AG10803 (cell line): Measurements from ENCODE around the gene SH3BP2.

ENCODE experiments used
- DNase-seq: peaks from one replicate; pipeline ENCODE4 v3.0.0; 2010; ENCODE audit warnings: low read depth
- H3K4me3 ChIP-seq: 2 replicates; pipeline ENCODE4 v1.5.1; 2011; ENCODE audit warnings: mild to moderate bottlenecking, low read length, control low read depth
- TF ChIP-seq, protein P1 (sequence below): conservative IDR thresholded peaks from 2 replicates; pipeline ENCODE4 v1.5.1; 2011; ENCODE audit warnings: mild to moderate bottlenecking, low read length, control low read depth, inconsistent platforms

The SH3BP2 gene

GRCh38 chr4:2834001-2834921, 41.4 kb downstream of the SH3BP2 start:
- TF ChIP-seq, protein P1, sequence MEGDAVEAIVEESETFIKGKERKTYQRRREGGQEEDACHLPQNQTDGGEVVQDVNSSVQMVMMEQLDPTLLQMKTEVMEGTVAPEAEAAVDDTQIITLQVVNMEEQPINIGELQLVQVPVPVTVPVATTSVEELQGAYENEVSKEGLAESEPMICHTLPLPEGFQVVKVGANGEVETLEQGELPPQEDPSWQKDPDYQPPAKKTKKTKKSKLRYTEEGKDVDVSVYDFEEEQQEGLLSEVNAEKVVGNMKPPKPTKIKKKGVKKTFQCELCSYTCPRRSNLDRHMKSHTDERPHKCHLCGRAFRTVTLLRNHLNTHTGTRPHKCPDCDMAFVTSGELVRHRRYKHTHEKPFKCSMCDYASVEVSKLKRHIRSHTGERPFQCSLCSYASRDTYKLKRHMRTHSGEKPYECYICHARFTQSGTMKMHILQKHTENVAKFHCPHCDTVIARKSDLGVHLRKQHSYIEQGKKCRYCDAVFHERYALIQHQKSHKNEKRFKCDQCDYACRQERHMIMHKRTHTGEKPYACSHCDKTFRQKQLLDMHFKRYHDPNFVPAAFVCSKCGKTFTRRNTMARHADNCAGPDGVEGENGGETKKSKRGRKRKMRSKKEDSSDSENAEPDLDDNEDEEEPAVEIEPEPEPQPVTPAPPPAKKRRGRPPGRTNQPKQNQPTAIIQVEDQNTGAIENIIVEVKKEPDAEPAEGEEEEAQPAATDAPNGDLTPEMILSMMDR, result no peak
- H3K4me3 ChIP-seq, result no peak overlapping the region
- no peak for DNase-seq

- H3K4me3 ChIP-seq, result no peak overlapping the region
- TF ChIP-seq, protein P1, result no peak
- DNase-seq, result no peak
These were observed 43.1 kb downstream of the SH3BP2 start for GRCh38 chr4:2835978-2836377.

DNA sequence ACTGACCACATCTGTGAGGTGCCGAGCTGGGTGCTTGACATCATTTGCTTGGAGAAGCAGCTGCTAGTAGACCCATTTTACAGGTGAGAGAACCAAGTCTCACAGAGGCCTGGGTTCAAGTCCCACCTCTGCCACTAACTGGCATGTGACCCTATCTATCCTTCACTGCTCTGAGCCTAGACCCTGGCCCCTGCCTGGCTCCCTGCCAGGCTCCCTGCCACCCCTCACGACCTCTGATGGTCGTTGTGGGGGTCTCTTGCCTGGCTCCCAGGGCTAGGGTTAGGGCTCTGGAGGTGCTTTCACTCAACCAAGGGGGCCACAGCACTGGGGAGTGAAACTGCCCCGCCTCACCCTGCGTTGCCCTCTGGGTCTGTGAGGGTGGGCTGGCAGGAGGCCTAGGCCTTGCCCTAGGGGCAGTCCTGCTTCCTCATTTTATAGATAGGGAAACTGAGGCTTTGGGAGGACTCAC, 43.5 kb downstream of the SH3BP2 start:
- no peak for DNase-seq
- TF ChIP-seq, protein P1, result no peak
- H3K4me3 ChIP-seq, result no peak overlapping the region

GRCh38 chr4:2837110-2837903, 44.4 kb downstream of the SH3BP2 start:
- H3K4me3 ChIP-seq, result peak overlapping the region; percentile 29
- DNase-seq, result no peak

DNA sequence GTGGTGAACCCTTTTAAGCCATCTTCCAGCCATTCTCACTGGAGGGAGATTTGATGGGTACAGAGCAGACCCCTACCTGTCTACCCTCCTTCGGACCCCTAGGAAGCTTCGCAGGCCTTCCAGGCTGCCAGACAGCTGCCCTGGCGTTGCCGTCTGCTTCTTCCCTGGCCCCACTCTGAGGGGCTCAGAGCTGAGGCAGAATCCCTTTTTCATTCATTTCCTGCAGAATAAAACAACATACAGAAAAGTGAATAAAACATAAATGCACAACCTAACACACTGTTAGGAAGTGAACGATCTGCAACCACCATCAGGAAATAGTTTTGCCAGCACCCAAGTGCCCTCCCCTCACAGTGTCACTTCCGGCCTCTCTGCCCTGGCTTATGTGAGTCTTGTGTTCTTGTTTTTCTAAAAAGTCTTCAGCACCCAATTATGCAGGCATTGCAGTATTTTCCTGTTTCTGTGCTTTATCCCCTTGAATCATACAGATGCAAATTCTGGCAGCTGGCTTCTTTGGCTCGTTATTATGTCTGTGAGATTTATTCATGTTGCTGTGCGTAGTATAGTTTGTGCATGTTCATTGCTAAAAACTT, 45.1 kb downstream of the SH3BP2 start:
- TF ChIP-seq, protein P1, result no peak
- peak overlapping the region; percentile 29 for H3K4me3 ChIP-seq
- DNase-seq, result peak; percentile 62

More at GRCh38 chr4:2837110-2837903, 44.4 kb downstream of the SH3BP2 start:
- TF ChIP-seq, protein P1, result no peak

DNA sequence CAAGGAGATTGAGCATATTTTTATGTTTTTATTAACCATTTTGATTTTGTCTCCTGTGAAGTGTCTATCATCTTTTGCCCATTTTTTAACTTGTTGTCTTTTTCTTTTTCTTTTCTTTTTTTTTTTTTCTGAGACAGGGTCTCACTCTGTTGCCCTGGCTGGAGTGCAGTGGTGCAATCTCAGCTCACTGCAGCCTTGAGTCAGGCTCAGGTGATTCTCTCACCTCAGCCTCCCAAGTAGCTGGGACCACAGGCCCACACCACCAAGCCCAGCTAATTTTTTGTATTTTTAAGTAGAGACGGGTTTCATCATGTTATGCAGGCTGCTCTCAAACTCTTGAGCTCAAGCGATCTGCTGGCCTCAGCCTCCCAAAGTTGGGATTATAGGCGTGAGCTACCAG, 46.2 kb downstream of the SH3BP2 start:
- no peak for DNase-seq
- H3K4me3 ChIP-seq, result no peak overlapping the region
- TF ChIP-seq, protein P1, result no peak
